ENCODE measurements around the gene CD300LG.

The CD300LG gene

GRCh38 chr17:43817826-43818225 is 29.1 kb upstream of the CD300LG start:
- peaks cover 23% of the 10 kb centered on the region for H3K4me1 Mint-ChIP-seq
- H3K4me3 Mint-ChIP-seq = no peak overlapping the region
- peaks cover 4% of the 10 kb centered on the region for H3K27me3 Mint-ChIP-seq (ENCODE audit: low read depth, poor library complexity)
- peaks cover 36% of the 10 kb centered on the region for H3K36me3 Mint-ChIP-seq (ENCODE audit: low read depth)
- DNase-seq = no peak
- no peak overlapping the region for H3K27ac Mint-ChIP-seq
- no peak for TF ChIP-seq CTCF (IDR thresholded peaks at IDR 0.05)
- H3K9me3 Mint-ChIP-seq = no peaks in the 10 kb centered on the region

GRCh38 chr17:43818966-43819365 is 28.0 kb upstream of the CD300LG start:
- Mint-ChIP-seq H3K9me3 (no peaks in the 10 kb centered on the region), H3K36me3 (ENCODE audit: low read depth) (peaks cover 36% of the 10 kb centered on the region), H3K27me3 (ENCODE audit: low read depth, poor library complexity) (peaks cover 4% of the 10 kb centered on the region), H3K4me1 (peaks cover 17% of the 10 kb centered on the region), H3K4me3 (no peak overlapping the region), H3K27ac (no peak overlapping the region)
- DNase-seq = no peak
- TF ChIP-seq CTCF (IDR thresholded peaks at IDR 0.05) = no peak

- H3K27me3 Mint-ChIP-seq (ENCODE audit: low read depth, poor library complexity) = peaks cover 3% of the 10 kb centered on the region
- no peak for TF ChIP-seq CTCF (IDR thresholded peaks at IDR 0.05)
- DNase-seq = no peak
- peaks cover 10% of the 10 kb centered on the region for H3K4me1 Mint-ChIP-seq
- no peak overlapping the region for H3K4me3 Mint-ChIP-seq
- no peaks in the 10 kb centered on the region for H3K9me3 Mint-ChIP-seq
- peaks cover 30% of the 10 kb centered on the region for H3K36me3 Mint-ChIP-seq (ENCODE audit: low read depth)
- H3K27ac Mint-ChIP-seq = no peak overlapping the region
These were observed 26.2 kb upstream of the CD300LG start for GRCh38 chr17:43820759-43821158.

GRCh38 chr17:43822570-43823190 is 24.3 kb upstream of the CD300LG start:
- no peak overlapping the region for H3K27ac Mint-ChIP-seq
- H3K4me1 Mint-ChIP-seq = no peaks in the 10 kb centered on the region
- TF ChIP-seq CTCF (IDR thresholded peaks at IDR 0.05) = no peak

GRCh38 chr17:43823350-43824084 is 23.5 kb upstream of the CD300LG start:
- H3K36me3 Mint-ChIP-seq (ENCODE audit: low read depth) = peaks cover 39% of the 10 kb centered on the region
- no peak for TF ChIP-seq CTCF (IDR thresholded peaks at IDR 0.05)
- no peak overlapping the region for H3K27ac Mint-ChIP-seq
- no peaks in the 10 kb centered on the region for H3K4me1 Mint-ChIP-seq
- no peak for DNase-seq
- H3K9me3 Mint-ChIP-seq = no peaks in the 10 kb centered on the region
- H3K4me3 Mint-ChIP-seq = no peak overlapping the region
- H3K27me3 Mint-ChIP-seq (ENCODE audit: low read depth, poor library complexity) = peaks cover 3% of the 10 kb centered on the region

More at GRCh38 chr17:43822570-43823190, 24.3 kb upstream of the CD300LG start:
- Mint-ChIP-seq H3K27me3 (ENCODE audit: low read depth, poor library complexity) (peaks cover 3% of the 10 kb centered on the region), H3K4me3 (no peak overlapping the region), H3K36me3 (ENCODE audit: low read depth) (peaks cover 33% of the 10 kb centered on the region), H3K9me3 (no peaks in the 10 kb centered on the region)
- DNase-seq = no peak

GRCh38 chr17:43825567-43825966 is 21.4 kb upstream of the CD300LG start:
- DNase-seq = no peak
- no peaks in the 10 kb centered on the region for H3K4me1 Mint-ChIP-seq
- no peaks in the 10 kb centered on the region for H3K9me3 Mint-ChIP-seq
- no peak for TF ChIP-seq CTCF (IDR thresholded peaks at IDR 0.05)
- no peak overlapping the region for H3K27ac Mint-ChIP-seq
- peaks cover 7% of the 10 kb centered on the region for H3K27me3 Mint-ChIP-seq (ENCODE audit: low read depth, poor library complexity)
- no peak overlapping the region for H3K4me3 Mint-ChIP-seq
- H3K36me3 Mint-ChIP-seq (ENCODE audit: low read depth) = peaks cover 33% of the 10 kb centered on the region

Measured in nephron progenitor cell (in vitro differentiated cells).